NCI-H226 (cell line): ENCODE results near the gene PARVB.

Source experiments
- DNase-seq: peaks from one replicate; pipeline ENCODE4 v3.0.0-alpha.2; 2015

The PARVB gene, protein sequence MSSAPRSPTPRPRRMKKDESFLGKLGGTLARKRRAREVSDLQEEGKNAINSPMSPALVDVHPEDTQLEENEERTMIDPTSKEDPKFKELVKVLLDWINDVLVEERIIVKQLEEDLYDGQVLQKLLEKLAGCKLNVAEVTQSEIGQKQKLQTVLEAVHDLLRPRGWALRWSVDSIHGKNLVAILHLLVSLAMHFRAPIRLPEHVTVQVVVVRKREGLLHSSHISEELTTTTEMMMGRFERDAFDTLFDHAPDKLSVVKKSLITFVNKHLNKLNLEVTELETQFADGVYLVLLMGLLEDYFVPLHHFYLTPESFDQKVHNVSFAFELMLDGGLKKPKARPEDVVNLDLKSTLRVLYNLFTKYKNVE

GRCh38 chr22:44024288-44024921 lies at the start of gene PARVB:
Gene PARVB (plus strand): TSS chr22:44024302. CDS start chr22:44024340, 38 bp downstream.
- DNase-seq, result no peak

DNA sequence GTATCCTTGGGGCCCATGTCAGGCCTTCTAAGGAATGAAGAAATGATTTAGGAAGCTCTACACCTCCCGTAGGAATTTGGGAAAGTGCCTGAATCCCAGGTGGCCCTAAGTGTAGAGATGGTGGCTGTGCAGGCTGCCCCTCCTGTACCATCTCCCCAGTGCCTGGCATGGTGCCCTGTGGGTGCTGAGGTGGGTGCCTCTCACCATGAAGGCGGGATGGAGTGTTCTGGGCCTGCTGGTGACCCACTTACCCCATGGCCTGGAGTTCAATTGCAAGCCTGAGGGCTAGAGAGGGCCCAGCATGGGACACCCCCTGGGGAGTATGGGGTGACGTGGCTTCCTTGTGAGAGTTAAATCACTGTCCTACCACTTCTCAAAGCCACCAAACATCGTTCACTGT lies 49.1 kb upstream of the PARVB start:
- no peak for DNase-seq

DNA sequence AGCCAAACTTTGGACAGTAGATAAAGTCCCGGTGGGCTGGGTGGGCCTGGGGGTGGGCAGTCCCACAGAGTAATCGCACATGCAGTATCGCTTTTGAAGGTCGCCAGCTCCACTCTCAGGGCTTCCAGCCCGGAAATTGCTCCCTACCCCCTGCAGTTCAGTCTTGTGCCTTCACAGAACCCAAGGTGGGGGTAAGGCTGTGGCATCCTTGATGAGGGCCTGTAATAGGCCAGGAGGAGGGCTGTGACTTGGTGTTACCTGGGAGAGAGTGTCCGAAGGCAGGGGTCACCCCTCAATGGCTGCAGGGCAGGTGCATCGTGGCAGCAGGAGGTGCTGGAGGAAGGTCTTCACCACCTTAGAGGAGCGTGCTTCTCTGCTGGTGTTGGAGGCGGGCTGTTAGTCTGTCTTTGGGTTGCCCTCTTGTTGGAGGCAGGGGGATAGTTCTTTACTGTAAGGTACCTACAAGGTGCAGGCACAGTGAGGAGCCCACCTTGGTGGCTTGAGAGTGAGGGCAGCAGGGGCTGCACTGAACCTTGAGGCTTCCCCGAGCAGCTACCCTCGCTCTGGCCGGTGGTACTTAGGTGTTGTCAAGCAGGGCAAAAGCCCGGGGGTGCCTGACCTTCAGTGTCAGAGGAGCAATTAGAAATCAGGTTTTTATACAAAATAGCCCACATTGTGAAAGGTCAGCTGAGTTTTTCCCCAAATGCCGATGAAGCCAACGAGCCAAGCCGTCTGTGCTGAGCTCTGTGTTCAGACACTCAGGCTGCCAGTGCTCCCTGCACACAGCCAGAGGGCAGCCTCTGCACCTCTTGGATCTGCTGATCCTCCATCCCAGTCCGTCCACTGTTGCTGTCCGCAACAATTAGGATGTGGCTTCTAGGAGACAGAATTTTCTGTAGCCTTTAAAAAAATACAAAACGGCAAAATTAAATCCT lies 47.0 kb upstream of the PARVB start:
- DNase-seq, result no peak

- DNase-seq, result no peak
Measured at GRCh38 chr22:43978558-43978957, 45.5 kb upstream of the PARVB start.

GRCh38 chr22:43980579-43980978 lies 43.5 kb upstream of the PARVB start:
- no peak for DNase-seq

GRCh38 chr22:43980996-43981395 lies 43.1 kb upstream of the PARVB start:
- no peak for DNase-seq

DNA sequence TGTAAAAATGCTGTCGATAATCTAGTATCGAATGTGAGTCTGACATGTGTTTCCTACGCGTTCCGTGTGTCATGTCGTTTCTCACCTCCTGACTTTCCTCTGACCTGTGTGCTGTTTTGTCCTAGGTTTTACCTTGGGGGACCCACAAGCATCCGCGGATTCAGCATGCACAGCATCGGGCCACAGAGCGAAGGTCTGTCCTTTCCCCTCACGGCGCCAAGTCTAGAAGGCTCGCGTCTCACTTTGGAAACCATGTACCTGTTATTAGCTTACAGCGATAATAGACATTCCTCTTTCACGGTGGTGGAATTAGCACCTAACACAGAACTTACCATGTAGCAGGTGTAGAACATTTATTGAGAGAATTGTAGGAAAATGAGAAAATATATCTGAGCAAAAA lies 40.3 kb upstream of the PARVB start:
- DNase-seq, result no peak

DNA sequence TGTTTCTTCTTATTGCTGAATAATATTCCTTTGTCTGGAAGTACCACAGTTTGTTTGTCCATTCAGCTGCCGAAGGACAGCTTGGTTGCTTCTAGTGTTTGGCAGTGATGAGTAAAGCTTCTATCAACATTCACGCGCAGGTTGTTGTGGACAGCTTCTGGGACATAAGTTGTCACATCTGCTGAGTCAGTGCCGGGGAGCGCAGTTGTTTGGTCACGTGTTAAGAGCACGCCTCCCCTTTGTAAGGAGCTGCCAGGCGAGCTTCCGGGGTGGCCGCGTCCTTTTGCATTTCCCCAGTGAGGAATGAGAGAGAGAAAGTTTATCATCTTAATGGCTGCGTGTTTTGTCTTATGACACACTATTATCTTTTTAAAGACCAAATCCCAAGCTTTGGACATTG lies 38.6 kb upstream of the PARVB start:
- no peak for DNase-seq

DNA sequence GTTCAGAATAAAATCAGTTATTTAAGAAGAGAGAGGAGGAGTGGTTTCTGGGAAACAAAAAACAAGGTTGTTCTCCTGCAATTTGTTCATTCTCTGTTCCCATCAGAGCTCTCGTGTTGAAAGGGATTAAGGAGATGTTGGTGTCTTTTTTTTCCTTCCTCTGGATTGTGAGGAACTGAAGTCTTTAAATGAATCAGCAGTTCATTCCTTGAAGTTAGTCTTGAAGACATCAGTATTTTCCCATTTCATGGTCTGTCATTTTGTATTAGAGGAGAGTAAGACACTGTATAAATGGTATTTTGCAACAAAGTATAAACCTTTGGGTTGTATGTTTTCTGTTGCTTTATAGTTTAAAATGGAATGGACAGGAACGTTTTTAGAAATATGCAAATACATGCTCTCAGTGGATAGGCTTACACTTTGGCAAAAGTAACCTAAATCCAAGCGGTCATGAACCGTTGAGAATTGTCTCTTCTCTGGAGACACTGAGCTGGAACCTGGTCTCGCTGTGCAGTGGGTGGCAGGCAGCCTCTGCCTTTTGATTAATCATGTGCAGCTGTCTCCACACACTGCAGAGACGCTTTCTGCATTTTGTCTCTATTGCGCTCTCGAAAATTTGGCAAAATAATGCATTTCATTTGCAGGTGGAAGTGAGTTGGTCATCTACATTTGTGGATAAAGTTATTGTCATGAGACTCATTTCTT lies 35.8 kb upstream of the PARVB start:
- DNase-seq, result no peak

GRCh38 chr22:43988960-43989359 lies 35.1 kb upstream of the PARVB start:
- no peak for DNase-seq

GRCh38 chr22:43990044-43990443 lies 34.1 kb upstream of the PARVB start:
- no peak for DNase-seq

DNA sequence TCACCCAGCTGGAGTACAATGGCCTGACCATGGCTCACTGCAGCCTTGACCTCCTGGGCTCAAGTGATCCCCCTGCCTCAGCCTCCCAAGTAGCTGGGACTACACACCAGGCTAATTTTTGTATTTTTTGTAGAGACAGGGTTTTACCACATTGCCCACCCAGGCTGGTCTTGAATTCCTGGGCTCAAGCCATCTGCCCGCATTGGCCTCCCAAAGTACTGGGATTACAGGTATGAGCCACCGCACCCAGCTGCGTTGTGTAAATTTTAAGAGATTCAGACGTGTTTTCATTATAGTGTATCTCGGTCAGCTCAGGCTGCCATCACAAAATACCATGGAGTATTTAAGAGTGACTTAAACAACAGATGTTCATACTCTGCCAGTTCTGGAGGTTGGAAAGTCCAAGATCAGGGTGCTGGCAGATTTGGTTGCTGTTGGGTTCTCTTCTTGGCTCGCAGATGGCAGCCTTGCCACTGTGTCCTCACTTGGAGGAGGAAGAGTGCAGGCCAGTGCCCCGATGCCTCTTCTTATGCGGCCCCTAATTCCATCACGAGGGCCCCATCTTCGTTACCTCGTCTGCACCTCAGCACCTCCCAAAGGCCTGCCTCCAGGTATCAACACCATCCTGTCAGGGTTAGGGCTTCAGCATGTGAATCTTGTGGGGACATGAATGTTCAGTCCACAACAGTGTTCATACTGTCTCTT lies 32.6 kb upstream of the PARVB start:
- DNase-seq, result no peak

DNA sequence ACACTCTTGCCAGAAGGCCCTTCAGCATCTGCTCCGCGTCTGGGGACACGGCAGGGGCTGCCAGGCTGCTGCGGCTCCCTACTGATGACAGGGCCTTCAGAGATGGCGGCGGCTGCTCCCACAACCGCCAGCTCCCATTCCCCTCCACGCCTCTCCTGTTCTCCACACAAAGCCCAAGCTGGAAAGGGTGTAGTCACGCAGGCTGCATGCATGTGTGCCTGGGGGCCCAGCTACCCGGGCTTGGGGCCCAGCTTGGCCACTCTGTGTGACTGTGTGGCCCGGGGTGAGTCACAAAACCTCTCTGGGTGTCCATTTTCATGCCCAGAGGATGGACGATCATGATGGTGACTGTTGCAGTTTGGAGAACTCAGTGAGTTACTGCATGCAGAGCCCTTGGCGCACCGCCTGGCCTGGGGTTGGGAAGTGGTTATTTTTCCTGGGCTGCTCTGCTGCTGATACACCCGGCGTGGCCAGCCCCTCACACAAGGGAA lies 31.7 kb upstream of the PARVB start:
- DNase-seq, result no peak

DNA sequence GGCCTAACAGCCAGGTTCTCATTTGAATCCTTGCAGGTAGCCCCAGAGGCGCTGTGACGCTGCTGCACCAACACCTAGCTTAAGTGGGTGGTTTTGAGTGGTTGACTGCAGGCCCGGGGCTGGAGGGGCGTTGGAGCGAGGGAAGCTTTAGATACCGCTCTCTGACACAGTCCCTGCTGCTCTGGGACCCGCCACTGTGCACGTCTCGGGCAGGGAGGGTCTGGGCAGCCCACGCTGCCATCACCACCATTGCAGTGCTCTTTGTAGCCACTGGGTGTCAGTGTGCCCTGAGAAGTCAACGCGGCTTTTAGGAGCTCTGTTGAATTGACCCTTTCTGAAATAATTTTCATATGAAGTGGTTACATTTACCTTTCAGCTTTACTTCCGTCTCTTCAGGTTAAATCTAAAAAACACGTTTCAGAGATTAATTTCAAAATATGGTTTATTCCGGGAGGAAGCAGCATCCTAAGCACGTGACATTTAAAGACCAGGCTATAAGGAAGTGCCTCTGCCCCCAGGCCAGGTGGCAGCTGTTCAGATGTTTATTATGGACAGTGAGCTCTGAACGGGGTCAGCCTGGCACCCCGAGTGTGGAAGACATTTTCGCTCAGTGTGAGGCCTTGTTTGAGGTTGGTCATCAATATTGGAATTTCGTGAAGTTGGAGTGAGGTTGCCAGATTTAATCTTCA lies 30.9 kb upstream of the PARVB start:
- no peak for DNase-seq

GRCh38 chr22:43994006-43994405 lies 30.1 kb upstream of the PARVB start:
- no peak for DNase-seq

- DNase-seq, result no peak
Measured at GRCh38 chr22:43994416-43994815, 29.7 kb upstream of the PARVB start.

DNA sequence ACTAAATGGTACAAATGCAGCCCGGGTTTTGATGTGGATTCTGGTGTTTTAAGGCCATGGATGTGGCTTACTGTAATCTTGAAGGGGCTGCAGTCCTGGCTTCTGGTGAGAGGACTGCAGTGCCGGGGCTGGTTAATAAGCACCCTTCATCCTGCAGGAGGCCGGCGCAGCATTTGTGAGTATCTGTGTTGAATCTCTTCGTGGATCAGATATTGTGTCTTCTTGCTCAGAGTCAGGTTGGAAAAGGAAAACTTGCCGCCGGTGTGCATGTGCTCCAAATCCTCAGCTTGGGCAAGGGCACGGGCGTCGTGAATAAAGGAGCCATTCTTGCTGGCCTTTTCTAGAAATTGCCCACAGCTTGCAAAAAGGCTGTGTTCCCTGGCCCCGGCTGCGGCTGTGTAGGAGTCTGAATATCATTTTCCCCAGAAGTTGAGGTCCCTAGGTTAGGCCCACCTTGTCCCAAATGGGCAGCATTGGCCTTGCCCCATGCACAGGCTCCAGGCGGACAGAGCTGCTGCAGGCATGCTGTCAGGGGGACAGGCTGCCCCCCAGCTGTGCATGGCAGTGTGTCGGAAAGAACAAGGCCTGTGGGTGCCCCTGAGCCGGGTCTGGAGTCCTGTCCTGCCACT lies 28.9 kb upstream of the PARVB start:
- DNase-seq, result no peak

GRCh38 chr22:43995798-43996169 lies 28.3 kb upstream of the PARVB start:
- DNase-seq, result no peak

DNA sequence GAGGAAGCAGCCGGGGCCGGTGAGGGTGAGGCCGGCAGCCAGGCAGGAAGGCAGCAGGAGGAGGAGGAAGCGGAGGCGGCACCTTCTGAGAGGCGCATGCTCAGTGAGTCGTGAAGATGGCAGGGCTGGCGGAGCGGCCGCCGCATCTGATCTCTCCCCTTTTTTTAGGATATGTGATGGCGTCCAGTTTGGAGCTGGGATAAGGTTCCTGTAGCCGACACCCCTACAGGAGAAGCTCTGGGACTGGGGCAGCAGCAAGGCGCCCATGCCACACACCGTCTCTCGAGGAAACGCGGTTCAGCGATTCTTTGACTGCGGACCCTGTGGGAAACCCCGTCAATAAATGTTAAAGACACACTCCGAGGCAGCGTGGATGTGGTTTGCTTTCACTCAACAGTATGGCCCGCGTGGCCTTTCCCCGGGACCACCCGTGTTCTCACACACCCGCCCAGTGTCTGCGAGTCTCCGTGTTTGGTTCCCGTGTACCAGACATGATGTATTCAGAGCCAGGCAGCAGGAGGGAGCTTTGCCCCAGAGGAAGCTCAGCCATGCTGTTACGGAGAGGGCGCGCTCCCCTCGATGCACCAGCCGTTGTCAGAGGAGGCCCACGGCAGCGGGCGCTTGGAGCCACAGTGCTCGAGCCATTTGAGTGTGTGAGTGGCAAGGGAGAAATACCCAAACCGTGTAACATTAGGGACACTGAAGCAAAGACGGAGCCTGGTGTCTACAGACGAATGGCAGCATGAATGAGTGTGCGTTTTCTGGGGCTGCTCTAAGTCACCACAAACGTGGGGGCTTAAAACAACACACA lies 27.7 kb upstream of the PARVB start:
- DNase-seq, result no peak

- DNase-seq, result no peak
Measured at GRCh38 chr22:43996981-43997265, 27.2 kb upstream of the PARVB start.
